ENCODE results near the gene HHIP. TPM values are rescaled to one million over a fixed set of nuclear protein-coding genes. Genes with fewer than 3 reads are reported as not detected.

The HHIP gene
- total RNA-seq, 1 experiment from 2014 or later: 1.6 TPM

DNA sequence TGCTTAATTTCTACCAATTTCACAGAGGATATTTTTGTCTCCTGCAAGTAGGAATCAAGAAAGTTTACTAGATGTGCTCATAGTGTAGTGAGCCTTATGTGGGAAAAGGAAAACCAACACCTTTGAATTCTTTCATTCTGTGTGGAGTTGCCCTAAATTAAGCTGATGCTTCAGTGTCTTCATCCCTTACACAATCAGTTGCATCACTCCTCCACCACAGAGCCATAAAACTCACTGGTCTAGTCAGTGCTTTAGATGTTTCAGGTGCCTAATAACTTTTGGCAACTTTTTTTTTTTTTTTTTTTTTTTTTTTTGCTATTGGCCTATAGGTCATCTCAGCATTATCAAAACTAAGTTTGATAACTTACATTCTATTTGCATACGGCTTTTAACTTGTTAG lies 41.5 kb downstream of the HHIP start:
- no TSS peak for BruUV-seq (replicated peaks)
- Mint-ChIP-seq H3K9me3 (ENCODE audit: low read depth, unreplicated experiment) (no peaks in the 10 kb centered on the region), H3K4me1 (ENCODE audit: low read depth, unreplicated experiment) (no peaks in the 10 kb centered on the region), H3K4me3 (ENCODE audit: low read depth, unreplicated experiment) (no peak overlapping the region), H3K27ac (ENCODE audit: unreplicated experiment) (no peak overlapping the region), H3K36me3 (ENCODE audit: insufficient read depth, unreplicated experiment) (no peaks in the 10 kb centered on the region), H3K27me3 (ENCODE audit: unreplicated experiment) (no peaks in the 10 kb centered on the region)
- CTCF ChIA-PET: no interaction called here
- intact Hi-C loops (cut with micrococcal nuclease; ENCODE audit: unreplicated experiment): no loop called here
- TF ChIP-seq, protein P1, sequence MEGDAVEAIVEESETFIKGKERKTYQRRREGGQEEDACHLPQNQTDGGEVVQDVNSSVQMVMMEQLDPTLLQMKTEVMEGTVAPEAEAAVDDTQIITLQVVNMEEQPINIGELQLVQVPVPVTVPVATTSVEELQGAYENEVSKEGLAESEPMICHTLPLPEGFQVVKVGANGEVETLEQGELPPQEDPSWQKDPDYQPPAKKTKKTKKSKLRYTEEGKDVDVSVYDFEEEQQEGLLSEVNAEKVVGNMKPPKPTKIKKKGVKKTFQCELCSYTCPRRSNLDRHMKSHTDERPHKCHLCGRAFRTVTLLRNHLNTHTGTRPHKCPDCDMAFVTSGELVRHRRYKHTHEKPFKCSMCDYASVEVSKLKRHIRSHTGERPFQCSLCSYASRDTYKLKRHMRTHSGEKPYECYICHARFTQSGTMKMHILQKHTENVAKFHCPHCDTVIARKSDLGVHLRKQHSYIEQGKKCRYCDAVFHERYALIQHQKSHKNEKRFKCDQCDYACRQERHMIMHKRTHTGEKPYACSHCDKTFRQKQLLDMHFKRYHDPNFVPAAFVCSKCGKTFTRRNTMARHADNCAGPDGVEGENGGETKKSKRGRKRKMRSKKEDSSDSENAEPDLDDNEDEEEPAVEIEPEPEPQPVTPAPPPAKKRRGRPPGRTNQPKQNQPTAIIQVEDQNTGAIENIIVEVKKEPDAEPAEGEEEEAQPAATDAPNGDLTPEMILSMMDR (IDR thresholded peaks at IDR 0.05; ENCODE audit: unreplicated experiment): no peak
- no peak for DNase-seq

DNA sequence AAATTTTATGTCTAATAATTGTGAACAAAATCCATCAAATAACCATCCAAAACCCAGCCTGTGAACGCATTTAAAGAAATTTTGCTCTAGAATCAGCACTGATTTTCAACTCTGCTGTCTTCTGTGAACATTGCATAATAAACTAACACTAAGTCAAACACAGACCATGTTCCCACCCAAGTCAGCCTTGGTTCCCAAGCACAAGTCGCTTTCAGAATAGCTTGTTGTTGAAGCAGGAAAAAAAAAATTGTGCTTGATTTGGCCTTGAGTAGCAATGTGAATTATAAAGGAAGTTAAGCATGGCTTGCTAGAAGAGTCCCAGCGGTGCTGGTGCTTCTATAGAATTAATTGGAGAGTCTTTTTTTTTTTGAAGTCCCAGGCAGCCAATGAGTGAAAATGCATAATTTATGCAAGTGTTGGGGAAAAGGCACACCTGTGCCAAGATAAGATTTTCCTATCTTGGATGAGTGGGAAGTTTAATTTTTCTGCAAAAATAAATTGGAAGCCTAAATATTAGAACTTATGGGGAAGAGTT lies 42.1 kb downstream of the HHIP start:
- CTCF ChIA-PET: no interaction called here
- no TSS peak for BruUV-seq (replicated peaks)
- TF ChIP-seq, protein P1 (IDR thresholded peaks at IDR 0.05; ENCODE audit: unreplicated experiment): no peak
- no peaks in the 10 kb centered on the region for H3K27me3 Mint-ChIP-seq (ENCODE audit: unreplicated experiment)
- intact Hi-C loops (cut with micrococcal nuclease; ENCODE audit: unreplicated experiment): no loop called here
- no peak for DNase-seq
- no peaks in the 10 kb centered on the region for H3K9me3 Mint-ChIP-seq (ENCODE audit: low read depth, unreplicated experiment)
- H3K4me3 Mint-ChIP-seq (ENCODE audit: low read depth, unreplicated experiment): no peak overlapping the region
- no peak overlapping the region for H3K27ac Mint-ChIP-seq (ENCODE audit: unreplicated experiment)
- no peaks in the 10 kb centered on the region for H3K36me3 Mint-ChIP-seq (ENCODE audit: insufficient read depth, unreplicated experiment)
- H3K4me1 Mint-ChIP-seq (ENCODE audit: low read depth, unreplicated experiment): no peaks in the 10 kb centered on the region

- Mint-ChIP-seq H3K9me3 (ENCODE audit: low read depth, unreplicated experiment) (no peaks in the 10 kb centered on the region), H3K36me3 (ENCODE audit: insufficient read depth, unreplicated experiment) (no peaks in the 10 kb centered on the region), H3K27me3 (ENCODE audit: unreplicated experiment) (no peaks in the 10 kb centered on the region), H3K4me1 (ENCODE audit: low read depth, unreplicated experiment) (no peaks in the 10 kb centered on the region), H3K4me3 (ENCODE audit: low read depth, unreplicated experiment) (no peak overlapping the region), H3K27ac (ENCODE audit: unreplicated experiment) (no peak overlapping the region)
- CTCF ChIA-PET: no interaction called here
- TF ChIP-seq, protein P1 (IDR thresholded peaks at IDR 0.05; ENCODE audit: unreplicated experiment): no peak
- no TSS peak for BruUV-seq (replicated peaks)
- no peak for DNase-seq
- intact Hi-C loops (cut with micrococcal nuclease; ENCODE audit: unreplicated experiment): no loop called here
Measured at GRCh38 chr4:144689125-144689524, 43.2 kb downstream of the HHIP start.

GRCh38 chr4:144695721-144696120 lies 49.8 kb downstream of the HHIP start:
- no peak overlapping the region for H3K27ac Mint-ChIP-seq (ENCODE audit: unreplicated experiment)
- H3K36me3 Mint-ChIP-seq (ENCODE audit: insufficient read depth, unreplicated experiment): no peaks in the 10 kb centered on the region
- no peaks in the 10 kb centered on the region for H3K9me3 Mint-ChIP-seq (ENCODE audit: low read depth, unreplicated experiment)
- no peak overlapping the region for H3K4me3 Mint-ChIP-seq (ENCODE audit: low read depth, unreplicated experiment)
- CTCF ChIA-PET: no interaction called here
- no peaks in the 10 kb centered on the region for H3K27me3 Mint-ChIP-seq (ENCODE audit: unreplicated experiment)
- intact Hi-C loops (cut with micrococcal nuclease; ENCODE audit: unreplicated experiment): no loop called here
- DNase-seq: no peak
- H3K4me1 Mint-ChIP-seq (ENCODE audit: low read depth, unreplicated experiment): peaks cover 17% of the 10 kb centered on the region
- BruUV-seq (replicated peaks): no TSS peak
- TF ChIP-seq, protein P1 (IDR thresholded peaks at IDR 0.05; ENCODE audit: unreplicated experiment): no peak
